ENCODE measurements around the gene ANKRD52.

The ANKRD52 gene

DNA sequence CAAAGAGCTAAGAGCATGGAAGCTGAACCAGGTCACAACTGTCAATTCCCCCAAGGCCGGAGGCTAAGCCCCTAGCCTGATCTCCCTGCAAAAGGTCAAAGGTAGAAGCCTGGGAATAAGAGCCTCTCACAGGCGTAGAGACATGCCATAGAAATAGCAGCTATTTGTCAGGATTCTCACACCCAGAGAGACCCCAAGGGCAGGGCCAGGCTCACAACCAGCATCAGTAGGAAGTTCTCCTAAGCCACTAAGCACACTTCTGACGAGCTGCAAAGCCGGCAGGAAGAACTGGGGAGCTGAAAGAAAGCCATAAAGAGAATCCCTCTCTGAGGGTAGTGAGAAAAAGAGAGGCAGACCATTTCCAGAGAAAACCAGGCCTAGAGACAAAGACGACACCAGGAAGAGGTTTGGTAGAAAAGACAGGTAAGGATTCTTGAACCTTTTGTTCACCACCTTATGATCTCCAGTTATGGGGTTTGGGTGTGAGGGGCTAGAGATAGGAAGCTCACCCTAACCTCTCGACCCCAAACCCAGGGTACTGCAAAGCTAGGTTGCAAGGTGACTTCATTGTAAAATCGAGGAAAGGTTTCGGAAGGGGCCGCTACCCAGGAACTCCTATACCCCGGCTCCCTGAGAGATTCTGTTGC, 69.9 kb downstream of the ANKRD52 start:
- peak overlapping the region; percentile 96 for H3K27ac ChIP-seq

More for the DNA sequence above, 69.9 kb downstream of the ANKRD52 start:
- no peak for TF ChIP-seq ZFX (IDR thresholded peaks at IDR 0.05; ENCODE audit: borderline replicate concordance)
- TF ChIP-seq, protein P1, sequence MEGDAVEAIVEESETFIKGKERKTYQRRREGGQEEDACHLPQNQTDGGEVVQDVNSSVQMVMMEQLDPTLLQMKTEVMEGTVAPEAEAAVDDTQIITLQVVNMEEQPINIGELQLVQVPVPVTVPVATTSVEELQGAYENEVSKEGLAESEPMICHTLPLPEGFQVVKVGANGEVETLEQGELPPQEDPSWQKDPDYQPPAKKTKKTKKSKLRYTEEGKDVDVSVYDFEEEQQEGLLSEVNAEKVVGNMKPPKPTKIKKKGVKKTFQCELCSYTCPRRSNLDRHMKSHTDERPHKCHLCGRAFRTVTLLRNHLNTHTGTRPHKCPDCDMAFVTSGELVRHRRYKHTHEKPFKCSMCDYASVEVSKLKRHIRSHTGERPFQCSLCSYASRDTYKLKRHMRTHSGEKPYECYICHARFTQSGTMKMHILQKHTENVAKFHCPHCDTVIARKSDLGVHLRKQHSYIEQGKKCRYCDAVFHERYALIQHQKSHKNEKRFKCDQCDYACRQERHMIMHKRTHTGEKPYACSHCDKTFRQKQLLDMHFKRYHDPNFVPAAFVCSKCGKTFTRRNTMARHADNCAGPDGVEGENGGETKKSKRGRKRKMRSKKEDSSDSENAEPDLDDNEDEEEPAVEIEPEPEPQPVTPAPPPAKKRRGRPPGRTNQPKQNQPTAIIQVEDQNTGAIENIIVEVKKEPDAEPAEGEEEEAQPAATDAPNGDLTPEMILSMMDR (IDR thresholded peaks at IDR 0.05), result no peak

All from 22Rv1 (cell line).